SH-SY5Y (cell line): ENCODE results near the gene SLCO1B1.

ENCODE experiments used
- GATA2 ChIP-seq: IDR thresholded peaks from 2 replicates; pipeline ENCODE4 v1.6.1; 2011; ENCODE audit warnings: mild to moderate bottlenecking, low read depth, low read length
- GATA3 ChIP-seq: IDR thresholded peaks from 2 replicates; pipeline ENCODE4 v1.6.1; 2011; ENCODE audit warnings: low read depth, mild to moderate bottlenecking, low read length, moderate library complexity

Gene SLCO1B1

DNA sequence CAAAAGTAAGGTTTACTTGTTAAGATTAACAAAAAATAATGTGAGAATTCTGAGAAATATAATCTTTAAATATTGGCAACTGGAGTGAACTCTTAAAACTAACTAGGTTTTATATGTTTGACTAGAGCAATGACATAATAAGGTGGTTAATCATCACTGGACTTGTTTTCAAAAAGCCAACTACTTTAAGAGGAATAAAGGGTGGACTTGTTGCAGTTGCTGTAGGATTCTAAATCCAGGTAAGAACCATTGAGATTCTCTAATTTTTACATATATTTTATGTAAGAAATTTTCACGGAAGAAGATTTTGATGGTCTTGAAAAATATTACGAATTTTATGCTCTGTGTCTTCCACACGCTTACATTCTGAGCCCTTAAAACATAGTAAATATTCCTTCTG lies at the start of gene SLCO1B1:
Gene SLCO1B1 (plus strand): TSS at position 197 of the 400 bp plus-strand sequence. CDS start 10,381 bp downstream, outside the sequence.
- TF ChIP-seq GATA3 (no peak), GATA2 (no peak)

- TF ChIP-seq GATA2 (no peak), GATA3 (no peak)
These were observed 19.3 kb upstream of the SLCO1B1 start for GRCh38 chr12:21111732-21112131.

GRCh38 chr12:21113266-21113665 lies 17.7 kb upstream of the SLCO1B1 start:
- TF ChIP-seq GATA3 (no peak), GATA2 (no peak)

GRCh38 chr12:21117995-21118394 lies 13.0 kb upstream of the SLCO1B1 start:
- TF ChIP-seq GATA2 (no peak), GATA3 (no peak)

GRCh38 chr12:21118760-21119159 lies 12.2 kb upstream of the SLCO1B1 start:
- TF ChIP-seq GATA2 (no peak), GATA3 (no peak)

GRCh38 chr12:21129351-21129750 lies 1.6 kb upstream of the SLCO1B1 start:
- TF ChIP-seq GATA3 = no peak
- TF ChIP-seq GATA2 = no peak

DNA sequence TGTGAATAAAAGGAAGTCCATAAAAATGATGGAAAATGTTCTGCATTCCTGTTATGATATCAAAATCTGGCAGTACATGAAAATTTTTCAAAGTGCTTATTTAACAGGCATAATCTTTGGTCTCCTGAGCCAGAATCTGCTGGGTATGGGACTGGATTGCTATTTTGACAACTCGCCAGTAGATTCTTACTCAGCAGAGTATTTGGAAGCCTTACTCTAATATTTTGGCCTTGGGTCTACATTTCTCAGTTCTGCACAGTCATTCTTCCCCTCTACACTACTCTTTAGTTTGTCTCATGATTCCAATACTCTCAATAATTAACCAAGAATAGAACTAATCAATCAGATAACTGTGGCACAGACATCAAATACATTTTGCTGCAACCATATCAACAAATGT lies 1.1 kb upstream of the SLCO1B1 start:
- no peak for TF ChIP-seq GATA2
- TF ChIP-seq GATA3 = no peak

GRCh38 chr12:21138016-21138415 lies 7.0 kb downstream of the SLCO1B1 start:
- TF ChIP-seq GATA2 (no peak), GATA3 (no peak)

DNA sequence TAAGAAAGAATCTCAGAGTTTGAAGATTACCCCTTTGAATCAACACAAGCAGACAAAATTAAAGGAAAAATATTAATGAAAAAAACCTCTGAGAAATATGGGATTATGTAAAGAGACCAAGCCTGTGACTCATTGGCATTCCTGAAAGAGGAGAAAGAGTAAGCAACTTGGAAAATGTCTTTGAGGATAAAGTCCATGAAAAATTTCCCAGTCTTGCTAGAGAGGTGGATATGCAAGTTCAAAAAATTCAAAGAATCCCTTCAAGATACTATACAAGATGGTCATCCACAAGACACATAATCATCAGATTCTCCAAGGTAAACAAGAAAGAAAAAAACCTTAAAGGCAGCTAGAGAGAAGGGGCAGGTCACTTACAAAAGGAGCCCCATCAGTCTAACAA lies 13.3 kb downstream of the SLCO1B1 start:
- no peak for TF ChIP-seq GATA3
- TF ChIP-seq GATA2 = no peak

- TF ChIP-seq GATA3 (no peak), GATA2 (no peak)
These were observed 20.2 kb downstream of the SLCO1B1 start for GRCh38 chr12:21151184-21151583.

DNA sequence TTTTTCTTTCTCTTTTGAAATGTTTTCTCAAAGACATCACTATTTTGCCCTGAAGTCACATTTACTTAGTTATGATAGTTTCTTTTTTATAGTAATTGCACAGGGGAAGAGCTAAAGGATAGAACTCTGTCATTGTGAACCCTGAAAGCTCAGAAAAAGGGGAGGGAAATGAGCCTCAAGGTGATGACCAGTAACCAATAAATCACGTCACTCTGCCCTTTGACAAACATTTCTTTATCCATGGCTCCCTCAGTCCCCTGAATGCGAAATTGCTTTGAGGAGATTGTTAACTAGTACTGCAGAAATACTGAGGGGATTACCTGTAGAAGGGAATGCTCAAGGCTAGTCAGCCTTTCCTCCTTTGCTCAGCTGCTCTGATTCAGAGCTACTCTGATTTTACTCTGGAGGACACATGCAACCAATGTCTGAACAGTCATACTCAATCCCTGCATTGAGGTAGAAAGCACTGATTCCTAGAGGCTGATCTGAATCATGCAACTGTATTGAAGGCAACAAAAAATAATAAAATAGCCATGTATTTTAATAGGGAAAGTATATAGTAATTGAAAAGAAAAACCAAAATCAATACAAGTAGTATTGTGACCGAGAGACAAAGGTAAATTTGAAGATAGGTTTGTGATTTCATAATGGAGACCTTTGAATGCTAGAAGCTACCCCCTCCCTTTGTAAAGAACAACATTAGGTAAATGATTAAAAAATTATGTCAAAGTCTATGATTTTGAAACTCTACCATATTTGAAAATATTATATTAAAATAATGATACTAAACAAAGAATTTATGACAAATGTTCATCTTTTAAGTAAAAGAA lies 24.7 kb downstream of the SLCO1B1 start:
- TF ChIP-seq GATA2 = no peak
- TF ChIP-seq GATA3 = no peak

DNA sequence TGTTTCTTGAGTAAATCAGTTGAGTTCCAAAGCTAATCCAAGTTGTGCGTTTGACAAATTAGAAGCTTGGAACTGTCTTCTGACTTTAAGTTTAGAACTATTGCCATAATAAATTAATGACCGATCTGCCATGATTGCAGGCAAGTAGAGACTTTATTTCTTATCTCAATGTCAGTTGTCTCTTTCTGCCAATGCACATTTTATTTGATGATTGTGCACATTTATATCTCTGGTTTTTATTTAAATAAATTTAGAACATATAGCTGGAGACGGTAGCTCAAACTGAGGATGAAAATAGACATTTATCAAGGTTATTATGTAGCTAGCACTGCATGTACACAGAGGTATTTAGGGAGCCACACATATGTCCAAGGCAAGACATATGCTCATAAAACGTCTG lies 34.1 kb downstream of the SLCO1B1 start:
- TF ChIP-seq GATA2 (no peak), GATA3 (no peak)

GRCh38 chr12:21169878-21170472 lies 39.0 kb downstream of the SLCO1B1 start:
- no peak for TF ChIP-seq GATA3
- TF ChIP-seq GATA2 = no peak

GRCh38 chr12:21172079-21172478 lies 41.1 kb downstream of the SLCO1B1 start:
- no peak for TF ChIP-seq GATA2
- no peak for TF ChIP-seq GATA3

- no peak for TF ChIP-seq GATA3
- TF ChIP-seq GATA2 = no peak
These were observed 52.8 kb downstream of the SLCO1B1 start for GRCh38 chr12:21183721-21184275.
